CD4-positive, CD25-positive, alpha-beta regulatory T cell (primary cell): Measurements from ENCODE around the gene SSR2. TPM values are rescaled to one million over a fixed set of nuclear protein-coding genes. Genes with fewer than 3 reads are reported as not detected.

Experiments used
- ATAC-seq, 2 donors: fragments of 150-1000 bp; cut with Tn5 transposase; one replicate each; pipeline ENCODE4 v1.10.0; 2021; ENCODE audit warnings: low read depth in 2 of 2, moderate number of reproducible peaks in 2 of 2, moderate library complexity in 1 of 2
- DNase-seq, 3 donors: peaks; one replicate each; pipeline versions ENCODE4 v3.0.0 to v3.0.0-alpha.2; 2012 to 2022; ENCODE audit warnings: mixed read lengths in 1 of 3
- H3K27ac ChIP-seq: one replicate; pipeline ENCODE4 v1.7.0; 2013; ENCODE audit warnings: mild to moderate bottlenecking, low read length; ENCODE audit not compliant: insufficient read depth, poor library complexity, severe bottlenecking
- H3K27me3 ChIP-seq: one replicate; pipeline ENCODE4 v1.7.0; 2013; ENCODE audit warnings: low read length; ENCODE audit not compliant: control insufficient read depth, insufficient read depth
- H3K36me3 ChIP-seq: one replicate; pipeline ENCODE4 v1.7.0; 2013; ENCODE audit warnings: mild to moderate bottlenecking, low read length, moderate library complexity; ENCODE audit not compliant: control insufficient read depth, insufficient read depth
- H3K4me1 ChIP-seq: 2 replicates; pipeline ENCODE4 v1.7.0; 2013; ENCODE audit warnings: mild to moderate bottlenecking, low read length; ENCODE audit not compliant: insufficient read depth, control insufficient read depth, poor library complexity, severe bottlenecking
- H3K4me3 ChIP-seq: one replicate; pipeline ENCODE4 v1.7.0; 2013; ENCODE audit warnings: low read depth, mild to moderate bottlenecking, low read length, moderate library complexity
- H3K9me3 ChIP-seq, 2 experiments: 1 replicate in 1 of 2; 2 replicates in 1 of 2; pipeline ENCODE4 v1.7.0; 2013; ENCODE audit warnings: low read length in 2 of 2, mild to moderate bottlenecking in 1 of 2, moderate library complexity in 1 of 2; ENCODE audit not compliant: control insufficient read depth in 2 of 2
- H3K27ac Mint-ChIP-seq, 3 donors: one replicate each; pipeline ENCODE4 v1.8.0; 2020 to 2022; ENCODE audit warnings: mild to moderate bottlenecking in 3 of 3, mixed read lengths in 3 of 3, moderate library complexity in 2 of 3
- H3K27me3 Mint-ChIP-seq: one replicate; pipeline ENCODE4 v1.8.0; 2022; ENCODE audit warnings: mild to moderate bottlenecking, mixed read lengths
- H3K36me3 Mint-ChIP-seq: one replicate; pipeline ENCODE4 v1.8.0; 2020; ENCODE audit warnings: mixed read lengths
- H3K4me1 Mint-ChIP-seq, 4 donors: one replicate each; pipeline ENCODE4 v1.8.0; 2020 to 2022; ENCODE audit warnings: mixed read lengths in 4 of 4, mild to moderate bottlenecking in 1 of 4
- H3K4me3 Mint-ChIP-seq, 4 donors: one replicate each; pipeline ENCODE4 v1.8.0; 2020 to 2022; ENCODE audit warnings: mild to moderate bottlenecking in 4 of 4, mixed read lengths in 4 of 4, moderate library complexity in 3 of 4
- H3K9me3 Mint-ChIP-seq, 7 donors: one replicate each; pipeline ENCODE4 v1.8.0; 2020 to 2022; ENCODE audit warnings: mixed read lengths in 7 of 7, mild to moderate bottlenecking in 3 of 7, moderate library complexity in 2 of 7
- polyA plus RNA-seq, 4 donors: library from polyadenylated mRNA; unstranded; fragments of 300-500 nt; fragmentation: Illumina TruSeq; gene quantifications; one replicate each; pipeline ENCODE4 v1.2.3, GENCODE V29; 2021
- total RNA-seq: library from RNA; stranded (reverse); gene quantifications from one replicate; pipeline ENCODE4 v1.2.3, GENCODE V29; 2022

Gene SSR2
- total and polyA plus RNA-seq, 5 donors from 2014 or later, result 196 to 421 (median 365) TPM

DNA sequence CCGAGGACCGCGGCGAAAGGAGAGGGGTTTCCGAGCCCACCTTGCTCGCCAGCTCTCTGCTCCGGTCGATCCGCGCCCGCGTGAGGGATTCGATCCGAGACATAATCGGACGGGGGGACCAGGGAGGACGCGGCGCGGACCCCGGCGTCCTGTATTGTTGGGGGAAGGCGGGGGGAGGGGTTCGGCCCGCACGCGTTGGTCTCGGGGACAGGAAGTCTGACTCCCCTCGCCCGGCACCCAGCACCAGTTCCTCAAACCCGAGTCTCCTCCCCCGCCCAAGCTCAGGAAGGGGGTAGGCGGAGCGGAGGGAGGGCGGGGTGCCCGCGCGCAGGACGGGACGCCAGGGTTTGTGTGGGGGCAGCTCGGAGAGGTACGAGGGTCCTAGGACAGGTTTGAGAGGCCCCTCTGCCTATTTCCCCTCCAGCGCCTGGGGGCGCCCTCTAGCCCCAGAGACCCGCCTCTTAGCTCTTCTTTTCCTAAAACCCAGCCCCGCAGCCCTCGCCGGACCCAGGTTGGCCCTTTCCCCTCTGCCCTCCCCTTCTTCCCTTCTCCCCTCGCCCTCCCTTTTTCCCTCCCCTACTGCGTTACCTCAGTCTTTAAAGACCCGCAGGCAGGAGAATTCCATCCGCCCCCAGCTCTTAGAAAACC lies 42.3 kb downstream of the SSR2 start, which contains the start of gene ARHGEF2:
Gene ARHGEF2 (minus strand): TSS at position 223 of the 648 bp plus-strand sequence. CDS start 120 bp downstream, at position 103.
- Histone ChIP-seq H3K4me1 (peaks cover 82% of the 10 kb centered on the region), H3K4me3 (peak within 1 kb of the TSS; percentile 92), H3K36me3 (peaks cover 6% of the 10 kb centered on the region), H3K9me3 (no peaks in the 10 kb centered on the region), H3K27me3 (no peaks in the 10 kb centered on the region), H3K27ac (peak within 1 kb of the TSS; percentile 86)
- Mint-ChIP-seq H3K36me3 (peaks cover 15% of the 10 kb centered on the region), H3K27ac (peak within 1 kb of the TSS; percentile 95 to 98 (median 95)), H3K4me3 (peak within 1 kb of the TSS; percentile 92 to 100 (median 99)), H3K4me1 (peaks cover 6 to 77% (median 51%) of the 10 kb centered on the region in 4 donors), H3K27me3 (no peaks in the 10 kb centered on the region), H3K9me3 (peaks cover 0 to 1% (median 0%) of the 10 kb centered on the region in 7 donors)
- DNase-seq (peak; percentile 70 to 90 (median 72)), ATAC-seq (peak; percentile 62 to 67)

DNA sequence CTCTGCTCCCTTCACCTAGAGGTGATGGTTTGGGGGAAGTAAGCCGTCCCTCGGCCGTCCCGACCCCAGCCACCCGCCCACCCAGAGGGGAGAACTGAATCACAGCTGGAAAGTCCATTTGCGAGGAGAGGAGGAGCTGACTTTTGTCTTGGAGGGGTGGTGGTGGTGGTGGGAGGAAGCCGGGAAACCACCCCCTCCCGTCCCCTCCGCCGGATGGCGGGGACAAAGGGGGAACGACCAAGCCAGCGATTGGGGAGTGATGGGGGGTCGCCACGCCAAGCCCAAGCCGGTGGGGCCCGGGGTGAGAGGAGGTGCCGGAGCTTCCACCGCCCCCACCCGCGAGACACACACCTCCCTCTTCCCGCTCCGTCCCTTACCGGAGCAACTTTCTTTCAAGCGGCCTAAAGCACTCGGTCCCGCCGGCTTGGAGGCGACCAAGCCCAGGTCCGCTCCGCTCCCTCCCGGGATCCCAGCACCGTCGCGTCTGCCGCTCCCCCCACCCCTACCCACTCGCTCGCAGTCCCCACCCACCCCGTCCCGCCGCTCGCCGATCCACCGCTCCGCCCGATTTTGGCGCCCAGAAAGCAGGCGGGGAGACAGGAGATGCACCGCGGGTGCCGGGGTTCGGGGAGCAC lies 42.9 kb downstream of the SSR2 start:
- Mint-ChIP-seq H3K9me3 (peaks cover 0 to 1% (median 0%) of the 10 kb centered on the region in 7 donors), H3K27me3 (no peaks in the 10 kb centered on the region), H3K36me3 (peaks cover 20% of the 10 kb centered on the region), H3K27ac (peak overlapping the region; percentile 95 to 98 (median 95)), H3K4me3 (peak overlapping the region; percentile 92 to 100 (median 99)), H3K4me1 (peaks cover 6 to 77% (median 57%) of the 10 kb centered on the region in 4 donors)
- Histone ChIP-seq H3K27ac (peak overlapping the region; percentile 86), H3K27me3 (no peaks in the 10 kb centered on the region), H3K4me1 (peaks cover 88% of the 10 kb centered on the region), H3K4me3 (peak overlapping the region; percentile 92), H3K36me3 (peaks cover 6% of the 10 kb centered on the region), H3K9me3 (no peaks in the 10 kb centered on the region)
- ATAC-seq (peak; percentile 5 to 9), DNase-seq (peak in 2 of 3 donors; percentile 34 to 41)

DNA sequence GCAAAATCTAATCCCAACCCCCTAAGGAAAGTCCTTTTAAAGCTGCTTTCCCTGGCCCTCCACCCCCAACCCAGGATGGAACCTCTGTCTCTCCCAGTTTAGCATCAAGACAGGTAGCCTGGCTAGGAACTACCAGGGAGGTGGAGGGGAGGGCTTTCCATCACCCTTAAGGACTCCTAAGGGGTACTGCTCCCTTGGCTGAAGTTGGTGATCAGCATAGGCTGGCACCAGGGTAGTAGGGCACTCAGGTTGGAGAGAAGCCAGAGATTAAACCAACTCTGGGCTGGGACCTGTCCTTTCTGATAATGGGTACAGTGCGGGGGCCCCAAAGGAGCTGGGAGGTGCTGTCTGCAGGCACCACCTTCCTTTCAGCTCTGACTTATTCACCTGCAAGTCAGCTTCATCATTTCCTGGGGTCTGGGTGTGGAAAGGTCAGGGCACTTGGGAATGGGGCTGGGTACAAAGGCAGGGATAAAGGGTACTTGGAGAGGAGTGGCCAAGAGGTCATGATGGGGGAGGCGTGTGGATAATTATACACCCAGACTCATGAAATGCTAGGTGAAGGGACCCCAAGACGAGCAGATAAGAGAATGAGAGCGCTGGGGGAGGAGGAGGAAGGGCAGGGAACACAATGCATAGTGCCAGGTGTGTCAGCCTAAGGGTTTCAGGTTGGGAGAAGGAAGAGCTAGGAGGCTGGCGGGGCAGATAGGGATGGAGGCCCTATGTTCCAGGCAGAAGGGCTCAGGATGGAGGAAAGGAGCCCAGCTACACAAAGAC lies 43.6 kb downstream of the SSR2 start:
- Histone ChIP-seq H3K27ac (peak overlapping the region; percentile 86), H3K4me1 (peaks cover 90% of the 10 kb centered on the region), H3K4me3 (peak overlapping the region; percentile 92), H3K36me3 (peaks cover 7% of the 10 kb centered on the region), H3K9me3 (no peaks in the 10 kb centered on the region), H3K27me3 (no peaks in the 10 kb centered on the region)
- H3K27me3 Mint-ChIP-seq, result no peaks in the 10 kb centered on the region
- peaks cover 6 to 77% (median 62%) of the 10 kb centered on the region in 4 donors for H3K4me1 Mint-ChIP-seq
- H3K27ac Mint-ChIP-seq, result peak overlapping the region; percentile 94 to 95 (median 95)
- ATAC-seq, result peak in 1 of 2 donors; percentile 13
- peaks cover 28% of the 10 kb centered on the region for H3K36me3 Mint-ChIP-seq
- no peak for DNase-seq
- peaks cover 0 to 1% (median 0%) of the 10 kb centered on the region in 7 donors for H3K9me3 Mint-ChIP-seq
- H3K4me3 Mint-ChIP-seq, result peak overlapping the region; percentile 92 to 100 (median 99)

DNA sequence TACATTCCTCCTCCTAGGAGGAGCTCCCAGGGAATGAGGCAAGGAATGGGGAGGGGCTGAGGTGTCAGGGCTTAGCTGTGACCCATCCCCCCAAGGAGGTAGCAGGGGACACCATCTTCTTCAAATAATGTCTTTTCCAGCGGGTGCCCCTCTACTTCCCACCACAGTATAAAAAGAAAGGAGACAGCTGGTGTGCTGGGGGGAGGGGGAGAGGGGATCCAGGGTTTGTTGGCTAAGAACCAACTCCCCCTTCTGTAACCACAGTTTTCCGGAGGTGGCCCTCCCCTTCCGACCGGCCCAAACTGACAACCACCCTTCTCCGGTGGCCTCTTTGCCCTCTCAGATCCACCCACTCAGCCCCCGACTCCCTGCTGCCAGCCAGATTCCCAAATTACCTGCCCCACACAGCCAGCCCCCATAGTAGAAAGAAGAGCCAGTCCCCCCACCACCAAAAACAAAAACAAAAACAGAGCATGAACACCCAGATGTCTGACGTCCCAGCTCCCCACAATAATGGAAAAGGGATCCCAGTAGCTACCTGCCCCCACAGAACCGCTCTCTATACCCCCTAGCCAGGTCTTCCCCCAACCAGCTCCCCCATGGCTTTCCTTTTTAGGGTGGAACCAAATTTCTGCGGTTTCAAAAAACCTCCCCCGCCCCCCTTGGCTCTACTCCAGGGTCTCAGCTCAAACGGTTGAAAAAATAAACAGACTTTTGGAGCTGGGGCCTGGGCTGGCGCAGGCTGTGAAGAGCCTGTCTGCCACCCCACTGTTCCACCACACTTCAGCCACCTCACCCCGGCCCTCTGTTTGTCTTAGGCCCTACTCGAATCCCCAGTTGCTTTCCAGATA lies 44.5 kb downstream of the SSR2 start:
- DNase-seq, result peak; percentile 48 to 61 (median 60)
- Histone ChIP-seq H3K9me3 (no peaks in the 10 kb centered on the region), H3K4me3 (peak overlapping the region; percentile 92), H3K27me3 (no peaks in the 10 kb centered on the region), H3K36me3 (peaks cover 8% of the 10 kb centered on the region), H3K4me1 (peaks cover 90% of the 10 kb centered on the region), H3K27ac (peak overlapping the region; percentile 86)
- peak in 1 of 2 donors; percentile 5 for ATAC-seq
- peak overlapping the region; percentile 92 to 100 (median 99) for H3K4me3 Mint-ChIP-seq
- peaks cover 0 to 1% (median 0%) of the 10 kb centered on the region in 7 donors for H3K9me3 Mint-ChIP-seq
- H3K27ac Mint-ChIP-seq, result peak overlapping the region; percentile 94 to 95 (median 95)
- peaks cover 28% of the 10 kb centered on the region for H3K36me3 Mint-ChIP-seq
- H3K27me3 Mint-ChIP-seq, result no peaks in the 10 kb centered on the region
- peaks cover 5 to 77% (median 63%) of the 10 kb centered on the region in 4 donors for H3K4me1 Mint-ChIP-seq

DNA sequence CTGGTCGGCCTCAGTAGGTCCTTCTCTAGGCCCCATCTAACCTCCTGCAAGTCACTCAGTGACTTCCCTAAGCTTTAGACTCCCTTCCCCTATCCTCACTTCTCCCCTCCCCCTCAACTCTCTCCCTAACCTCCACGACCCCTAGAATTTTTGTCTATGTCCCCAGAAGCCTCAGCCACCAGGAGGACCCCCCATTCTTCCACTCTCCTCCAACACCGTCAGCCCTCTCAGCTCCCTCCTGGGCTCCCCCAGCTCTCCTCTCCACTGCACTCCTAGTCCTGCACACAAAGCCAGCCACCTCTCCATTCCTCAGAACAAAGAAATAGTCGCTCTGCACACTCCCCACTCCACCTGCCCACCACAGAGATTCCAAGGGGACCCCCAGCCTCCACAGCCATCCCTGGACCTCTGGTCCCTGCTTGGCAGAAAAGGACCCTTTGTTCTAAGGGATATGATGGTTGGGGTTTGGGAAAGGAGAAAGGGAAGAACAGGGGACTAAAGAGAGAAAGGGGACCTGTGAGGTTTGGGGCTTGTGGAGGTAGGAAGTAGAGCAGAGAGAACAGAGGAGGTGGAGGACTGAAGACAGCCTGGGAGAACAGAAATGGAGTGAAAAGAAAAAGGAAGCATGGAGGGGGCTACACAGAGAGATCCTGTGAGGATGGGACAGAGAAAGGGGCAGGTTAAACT lies 45.2 kb downstream of the SSR2 start:
- Mint-ChIP-seq H3K27me3 (no peaks in the 10 kb centered on the region), H3K9me3 (peaks cover 0 to 1% (median 0%) of the 10 kb centered on the region in 7 donors), H3K4me1 (peaks cover 0 to 77% (median 63%) of the 10 kb centered on the region in 4 donors), H3K36me3 (peaks cover 30% of the 10 kb centered on the region), H3K4me3 (peak overlapping the region; percentile 92 to 100 (median 99)), H3K27ac (peak overlapping the region; percentile 94 to 95 (median 95))
- DNase-seq (no peak), ATAC-seq (no peak)
- no peaks in the 10 kb centered on the region for H3K27me3 ChIP-seq
- no peaks in the 10 kb centered on the region for H3K9me3 ChIP-seq
- peaks cover 90% of the 10 kb centered on the region for H3K4me1 ChIP-seq
- H3K4me3 ChIP-seq, result peak overlapping the region; percentile 92
- peaks cover 8% of the 10 kb centered on the region for H3K36me3 ChIP-seq
- H3K27ac ChIP-seq, result peak overlapping the region; percentile 86

DNA sequence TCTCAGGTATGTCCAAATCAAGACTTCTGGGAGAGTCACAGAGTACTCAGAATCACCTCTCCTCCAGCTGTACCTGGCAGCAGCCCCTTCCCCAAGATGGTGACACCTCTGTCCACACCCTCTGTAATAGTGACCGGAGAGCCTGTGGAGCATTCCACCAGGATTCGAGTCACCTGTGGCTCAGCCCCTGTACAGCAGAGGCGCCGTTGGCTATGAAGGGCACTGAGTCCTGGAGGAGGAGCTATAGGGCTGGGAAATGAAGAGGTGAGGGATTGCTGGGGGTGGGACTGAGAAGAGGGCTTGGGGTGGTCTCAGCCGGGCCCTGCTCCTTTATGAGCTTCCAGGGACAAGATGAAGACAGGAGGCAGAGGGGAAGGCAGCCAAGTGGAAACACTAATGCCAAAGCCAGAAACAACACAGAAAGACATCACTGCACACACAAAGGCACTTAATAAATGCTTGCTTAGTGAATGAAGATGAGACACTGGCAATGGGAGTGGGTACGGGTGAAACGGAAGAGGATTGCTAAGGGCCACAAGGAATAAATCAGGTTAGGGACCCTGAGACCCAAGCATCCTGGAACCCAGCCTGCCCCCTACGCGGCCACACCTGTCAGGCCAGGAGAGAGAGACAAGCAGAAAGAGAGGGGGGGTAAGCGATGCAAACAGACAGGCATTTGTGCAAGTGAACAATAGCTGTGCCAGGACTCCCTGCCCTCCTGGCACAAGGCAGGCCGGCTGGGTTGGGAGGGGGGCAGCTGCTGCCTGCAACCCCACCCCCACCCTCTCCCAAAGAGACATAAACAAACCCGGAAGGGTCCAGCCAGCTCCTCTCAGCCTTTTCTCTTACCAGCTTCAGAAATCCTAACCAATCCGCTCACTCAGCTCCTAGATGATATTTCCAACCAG lies 46.3 kb downstream of the SSR2 start:
- ATAC-seq (no peak), DNase-seq (no peak)
- Mint-ChIP-seq H3K36me3 (peaks cover 40% of the 10 kb centered on the region), H3K4me1 (peaks cover 0 to 77% (median 65%) of the 10 kb centered on the region in 4 donors), H3K4me3 (peak overlapping the region; percentile 92 to 100 (median 99)), H3K9me3 (peaks cover 0 to 3% (median 0%) of the 10 kb centered on the region in 7 donors), H3K27me3 (no peaks in the 10 kb centered on the region), H3K27ac (peak overlapping the region; percentile 84 to 95 (median 95))
- no peaks in the 10 kb centered on the region for H3K27me3 ChIP-seq
- peak overlapping the region; percentile 86 for H3K27ac ChIP-seq
- no peaks in the 10 kb centered on the region for H3K9me3 ChIP-seq
- peaks cover 17% of the 10 kb centered on the region for H3K36me3 ChIP-seq
- peaks cover 90% of the 10 kb centered on the region for H3K4me1 ChIP-seq
- peak overlapping the region; percentile 92 for H3K4me3 ChIP-seq
